Stimulated activated CD4-positive, alpha-beta T cell treated with anti-CD3 and anti-CD28 coated beads, Interleukin-4, amount 100 ng/mL, for 48 hours (primary cell): ENCODE data around the gene ZBTB4.

Experiments
- DNase-seq, 2 donors: peaks; one replicate each; pipeline ENCODE4 v3.0.0-alpha.2; 2020; ENCODE audit warnings: low read depth in 2 of 2

Gene ZBTB4

GRCh38 chr17:7468804-7469389 is 10.5 kb downstream of the ZBTB4 start:
- no peak for DNase-seq

- no peak for DNase-seq
These were observed 11.1 kb downstream of the ZBTB4 start for GRCh38 chr17:7468290-7468689.

GRCh38 chr17:7467498-7467897 is 11.9 kb downstream of the ZBTB4 start:
- no peak for DNase-seq

- DNase-seq: no peak
These were observed 12.6 kb downstream of the ZBTB4 start for GRCh38 chr17:7466639-7467341.

- DNase-seq: no peak
These were observed 13.2 kb downstream of the ZBTB4 start for GRCh38 chr17:7466318-7466638.

GRCh38 chr17:7465597-7466275 is 13.7 kb downstream of the ZBTB4 start:
- DNase-seq: no peak

GRCh38 chr17:7464081-7464480 is 15.3 kb downstream of the ZBTB4 start:
- DNase-seq: no peak

GRCh38 chr17:7463372-7463846 is 16.0 kb downstream of the ZBTB4 start:
- no peak for DNase-seq

- DNase-seq: no peak
These were observed 16.7 kb downstream of the ZBTB4 start for GRCh38 chr17:7462474-7463371.

GRCh38 chr17:7460850-7461660 is 18.4 kb downstream of the ZBTB4 start:
- no peak for DNase-seq

- DNase-seq: no peak
These were observed 19.4 kb downstream of the ZBTB4 start for GRCh38 chr17:7459961-7460545.

- no peak for DNase-seq
These were observed 31.0 kb downstream of the ZBTB4 start for GRCh38 chr17:7448461-7448860.

GRCh38 chr17:7445619-7445968 is 33.8 kb downstream of the ZBTB4 start:
- DNase-seq: no peak

GRCh38 chr17:7444682-7445618 is 34.5 kb downstream of the ZBTB4 start, which contains the start of gene CHRNB1:
Gene CHRNB1, plus strand, starts transcription at chr17:7445061. Its CDS starts 67 bp downstream, at chr17:7445128.
- no peak for DNase-seq

GRCh38 chr17:7443499-7444485 is 35.6 kb downstream of the ZBTB4 start:
- DNase-seq: no peak

GRCh38 chr17:7442142-7442541 is 37.3 kb downstream of the ZBTB4 start:
- no peak for DNase-seq

- no peak for DNase-seq
These were observed 38.2 kb downstream of the ZBTB4 start for GRCh38 chr17:7441266-7441665.

GRCh38 chr17:7440834-7441195 is 38.6 kb downstream of the ZBTB4 start:
- DNase-seq: no peak
